Lung (tissue), 12 donors: ENCODE results near the gene SMLR1. TPM values are rescaled to one million over a fixed set of nuclear protein-coding genes. Genes with fewer than 3 reads are reported as not detected.

Source experiments
- ATAC-seq: fragments of 200-7000 bp; cut with Tn5 transposase; one replicate; pipeline ENCODE4 v1.9.1; 2020; ENCODE audit warnings: moderate number of reproducible peaks; ENCODE audit not compliant: insufficient read depth, low FRiP score
- DNase-seq, 3 donors: peaks; one replicate each; pipeline ENCODE4 v3.0.0-alpha.2; 2013 to 2017
- H3K27ac ChIP-seq, 2 donors: one replicate each; pipeline ENCODE4 v1.5.1; 2013; ENCODE audit warnings: mild to moderate bottlenecking in 2 of 2, moderate library complexity in 2 of 2, control low read depth in 1 of 2, inconsistent platforms in 1 of 2, low read depth in 1 of 2, low read length in 1 of 2
- H3K27me3 ChIP-seq, 3 donors: one replicate each; pipeline ENCODE4 v1.5.1; 2013; ENCODE audit warnings: low read length in 2 of 3; ENCODE audit not compliant: control insufficient read depth in 3 of 3, insufficient read depth in 3 of 3
- H3K36me3 ChIP-seq, 4 donors: one replicate each; pipeline ENCODE4 v1.5.1; 2013; ENCODE audit warnings: low read length in 4 of 4, mild to moderate bottlenecking in 1 of 4, moderate library complexity in 1 of 4; ENCODE audit not compliant: control insufficient read depth in 4 of 4, insufficient read depth in 4 of 4
- H3K4me1 ChIP-seq, 5 donors: one replicate each; pipeline ENCODE4 v1.5.1; 2013; ENCODE audit warnings: low read length in 5 of 5, mild to moderate bottlenecking in 2 of 5, moderate library complexity in 1 of 5; ENCODE audit not compliant: control insufficient read depth in 5 of 5, insufficient read depth in 5 of 5
- H3K4me3 ChIP-seq: one replicate; pipeline ENCODE4 v1.5.1; 2013; ENCODE audit warnings: mild to moderate bottlenecking, control low read depth, moderate library complexity
- H3K9ac ChIP-seq, 2 donors: one replicate each; pipeline ENCODE4 v1.5.1; 2013; ENCODE audit warnings: low read length in 2 of 2, control low read depth in 1 of 2; ENCODE audit not compliant: insufficient read depth in 1 of 2
- H3K9me3 ChIP-seq, 4 donors: one replicate each; pipeline ENCODE4 v1.5.1; 2013; ENCODE audit warnings: low read length in 3 of 4, mild to moderate bottlenecking in 1 of 4, moderate library complexity in 1 of 4; ENCODE audit not compliant: control insufficient read depth in 4 of 4, insufficient read depth in 3 of 4
- WGBS, 2 donors: extraction: QIAGEN DNeasy Blood & Tissue Kit; methylation state at CpG; one replicate each; pipeline ENCODE4 v1.1.7; 2013; 5-methylcytosine and 5-hydroxymethylcytosine counted together
- polyA plus RNA-seq, 2 donors: library from polyadenylated mRNA; stranded (reverse); fragments of 200-250 nt; gene quantifications; one replicate each; pipeline ENCODE4 v1.2.1, GENCODE V29; 2013
- total RNA-seq, 2 donors: library from RNA; depleted of rRNA in 1 of 2; stranded (reverse); fragments of >200 nt in 1 of 2; gene quantifications; one replicate each; pipeline ENCODE4 v1.2.1, GENCODE V29; 2014 to 2021
- TF ChIP-seq, protein P1 (sequence below): IDR thresholded peaks from 2 replicates; pipeline ENCODE4 v1.5.1; 2012; ENCODE audit warnings: mild to moderate bottlenecking; ENCODE audit errors: control extremely low read depth, extremely low read depth
- donor health status: control.
- donor health status: control.
- donor health status: Bipolar disorder and iron deficiency.
- donor health status: healthy.
- donor health status: DM: yes; HTN: yes; CAD: no.

Gene SMLR1
- total and polyA plus RNA-seq, 4 donors, result not detected

DNA sequence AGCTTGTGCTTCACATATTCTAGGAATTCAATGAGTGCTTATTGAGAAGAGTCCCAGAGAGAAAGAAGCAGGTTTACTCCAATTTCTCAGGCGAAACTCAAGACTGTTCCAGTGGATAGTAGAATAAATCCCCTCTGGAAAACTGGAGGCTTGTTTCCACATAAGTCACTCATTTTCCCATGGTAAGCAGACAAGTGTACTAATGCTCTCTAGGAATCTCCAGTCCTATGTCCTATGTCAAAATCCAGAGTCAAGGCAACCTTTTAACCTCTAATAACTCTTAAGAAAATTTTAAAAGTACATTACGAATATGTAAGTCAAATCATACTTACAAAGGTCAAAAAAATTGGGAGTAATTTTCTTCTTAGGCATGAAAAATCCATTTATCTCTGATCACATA is 35.2 kb downstream of the SMLR1 start:
- ATAC-seq, result no peak
- H3K4me3 ChIP-seq, result no peak overlapping the region
- H3K27me3 ChIP-seq, result no peaks in the 10 kb centered on the region
- WGBS, 2 donors, result 75 to 96% methylated on average over 2 of the region's 2 CpGs
- no peak overlapping the region for H3K9ac ChIP-seq
- no peak overlapping the region for H3K27ac ChIP-seq
- no peaks in the 10 kb centered on the region for H3K9me3 ChIP-seq
- TF ChIP-seq, protein P1, sequence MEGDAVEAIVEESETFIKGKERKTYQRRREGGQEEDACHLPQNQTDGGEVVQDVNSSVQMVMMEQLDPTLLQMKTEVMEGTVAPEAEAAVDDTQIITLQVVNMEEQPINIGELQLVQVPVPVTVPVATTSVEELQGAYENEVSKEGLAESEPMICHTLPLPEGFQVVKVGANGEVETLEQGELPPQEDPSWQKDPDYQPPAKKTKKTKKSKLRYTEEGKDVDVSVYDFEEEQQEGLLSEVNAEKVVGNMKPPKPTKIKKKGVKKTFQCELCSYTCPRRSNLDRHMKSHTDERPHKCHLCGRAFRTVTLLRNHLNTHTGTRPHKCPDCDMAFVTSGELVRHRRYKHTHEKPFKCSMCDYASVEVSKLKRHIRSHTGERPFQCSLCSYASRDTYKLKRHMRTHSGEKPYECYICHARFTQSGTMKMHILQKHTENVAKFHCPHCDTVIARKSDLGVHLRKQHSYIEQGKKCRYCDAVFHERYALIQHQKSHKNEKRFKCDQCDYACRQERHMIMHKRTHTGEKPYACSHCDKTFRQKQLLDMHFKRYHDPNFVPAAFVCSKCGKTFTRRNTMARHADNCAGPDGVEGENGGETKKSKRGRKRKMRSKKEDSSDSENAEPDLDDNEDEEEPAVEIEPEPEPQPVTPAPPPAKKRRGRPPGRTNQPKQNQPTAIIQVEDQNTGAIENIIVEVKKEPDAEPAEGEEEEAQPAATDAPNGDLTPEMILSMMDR, result no peak
- no peaks in the 10 kb centered on the region for H3K4me1 ChIP-seq
- H3K36me3 ChIP-seq, result peaks cover 4 to 54% (median 18%) of the 10 kb centered on the region in 4 donors
- no peak for DNase-seq

DNA sequence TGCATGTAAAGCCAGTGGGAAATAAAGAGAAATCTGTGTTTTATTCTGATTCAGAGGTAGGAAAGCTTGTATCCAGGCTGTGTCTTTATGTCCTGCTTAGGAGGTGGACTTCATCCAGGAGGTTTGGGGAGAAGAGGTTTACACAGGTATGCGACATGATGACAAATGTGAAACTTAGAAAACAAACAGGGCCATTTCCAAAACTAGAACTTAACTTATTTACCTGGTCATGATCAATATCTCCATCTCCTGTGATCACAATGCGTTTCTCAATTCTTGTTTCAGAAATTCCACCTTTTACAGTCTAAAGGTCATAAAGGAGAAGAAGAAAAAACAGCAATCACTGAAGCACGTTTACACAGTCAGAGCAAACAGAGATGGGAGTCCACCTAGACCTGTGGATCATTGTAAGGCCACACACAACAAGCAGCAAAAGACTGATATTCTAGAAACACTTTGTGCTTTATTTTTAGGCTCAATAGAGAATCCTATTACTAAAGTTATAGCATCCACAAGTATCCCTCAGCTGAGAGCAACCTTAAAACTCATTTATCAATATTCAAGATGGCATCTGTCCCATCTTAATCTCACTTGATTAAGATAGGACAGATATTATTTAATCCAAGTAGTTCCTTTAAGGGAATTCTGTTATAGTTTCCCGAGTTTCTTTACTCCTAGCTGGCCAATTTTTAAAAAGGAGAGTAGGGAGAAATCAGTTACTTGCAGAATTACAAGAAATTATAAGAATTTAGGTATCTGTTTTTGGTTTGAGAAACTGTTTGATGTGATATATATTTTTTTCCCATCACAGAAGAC is 36.4 kb downstream of the SMLR1 start:
- no peak for DNase-seq
- no peaks in the 10 kb centered on the region for H3K9me3 ChIP-seq
- TF ChIP-seq, protein P1, result no peak
- H3K9ac ChIP-seq, result no peak overlapping the region
- 89 to 94% methylated on average over 4 of the region's 4 CpGs for WGBS, 2 donors
- peaks cover 4 to 46% (median 12%) of the 10 kb centered on the region in 4 donors for H3K36me3 ChIP-seq
- ATAC-seq, result no peak
- no peak overlapping the region for H3K4me3 ChIP-seq
- H3K4me1 ChIP-seq, result no peaks in the 10 kb centered on the region
- no peaks in the 10 kb centered on the region for H3K27me3 ChIP-seq
- H3K27ac ChIP-seq, result no peak overlapping the region

DNA sequence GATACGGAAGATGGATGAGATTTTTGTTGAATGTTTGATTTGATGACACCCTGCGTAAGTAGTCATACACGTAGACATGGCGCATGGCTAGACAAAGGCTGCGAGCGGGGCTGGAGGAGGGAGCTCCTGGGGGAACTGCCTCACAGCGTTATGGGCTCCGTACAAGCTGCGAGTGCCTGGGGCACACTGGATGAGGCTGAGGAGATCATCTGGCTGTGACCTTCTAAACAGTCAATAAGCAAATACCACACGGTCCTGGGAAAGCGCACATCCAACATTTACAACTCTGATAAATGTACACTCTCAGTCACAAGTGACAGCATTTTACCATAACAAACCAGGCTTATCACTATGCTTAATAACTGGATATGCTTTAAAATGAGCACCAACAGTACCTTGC is 37.1 kb downstream of the SMLR1 start:
- no peak overlapping the region for H3K4me3 ChIP-seq
- TF ChIP-seq, protein P1, result no peak
- 94 to 95% methylated on average over 11 of the region's 11 CpGs for WGBS, 2 donors
- no peaks in the 10 kb centered on the region for H3K27me3 ChIP-seq
- DNase-seq (no peak), ATAC-seq (no peak)
- H3K9me3 ChIP-seq, result no peaks in the 10 kb centered on the region
- H3K4me1 ChIP-seq, result no peaks in the 10 kb centered on the region
- no peak overlapping the region for H3K9ac ChIP-seq
- H3K36me3 ChIP-seq, result peaks cover 4 to 45% (median 12%) of the 10 kb centered on the region in 4 donors
- no peak overlapping the region for H3K27ac ChIP-seq
